DOHH2 (cell line): ENCODE data around the gene RSBN1L.

ENCODE experiments used
- H3F3A ChIP-seq: fragments of 200-600 bp; sonication (generic), shearing (Covaris generic); 2 replicates; pipeline ENCODE4 v1.6.0; 2016; ENCODE audit warnings: antibody characterized with exemption, mild to moderate bottlenecking; ENCODE audit not compliant: control insufficient read depth, insufficient read depth
- H3K27ac ChIP-seq: fragments of 200-600 bp; sonication (generic); 2 replicates; pipeline ENCODE4 v1.5.1; 2014; ENCODE audit warnings: low read depth, mild to moderate bottlenecking, low read length, moderate library complexity
- H3K27me3 ChIP-seq: fragments of 200-600 bp; sonication (generic); 2 replicates; pipeline ENCODE4 v1.6.1; 2014; ENCODE audit warnings: mild to moderate bottlenecking, low read length, mixed read lengths; ENCODE audit not compliant: control insufficient read depth
- H3K36me3 ChIP-seq: fragments of 200-600 bp; sonication (generic); 2 replicates; pipeline ENCODE4 v1.6.1; 2014; ENCODE audit warnings: mild to moderate bottlenecking, low read length, moderate library complexity, mixed read lengths; ENCODE audit not compliant: control insufficient read depth
- H3K4me1 ChIP-seq: fragments of 200-600 bp; sonication (generic); 2 replicates; pipeline ENCODE4 v1.6.1; 2014; ENCODE audit warnings: mild to moderate bottlenecking, low read length, mixed read lengths; ENCODE audit not compliant: control insufficient read depth
- H3K4me2 ChIP-seq: fragments of 200-600 bp; sonication (generic); 2 replicates; pipeline ENCODE4 v1.6.0; 2014; ENCODE audit warnings: mild to moderate bottlenecking, low read length, moderate library complexity
- H3K4me3 ChIP-seq: fragments of 200-600 bp; sonication (generic); 2 replicates; pipeline ENCODE4 v1.5.1; 2014; ENCODE audit warnings: mild to moderate bottlenecking, low read length, mixed read lengths
- H3K79me2 ChIP-seq: fragments of 200-600 bp; sonication (generic); 2 replicates; pipeline ENCODE4 v1.6.1; 2014; ENCODE audit warnings: mild to moderate bottlenecking, low read length, mixed read lengths; ENCODE audit not compliant: control insufficient read depth
- H3K9me2 ChIP-seq: fragments of 200-600 bp; sonication (generic); replicated peaks from 2 replicates; pipeline ENCODE4 v1.6.1; 2014; ENCODE audit warnings: mild to moderate bottlenecking, low read length, mixed read lengths; ENCODE audit not compliant: control insufficient read depth
- H3K9me3 ChIP-seq: fragments of 200-600 bp; sonication (generic); 2 replicates; pipeline ENCODE4 v1.6.1; 2014; ENCODE audit warnings: antibody characterized with exemption, low read length, mixed read lengths; ENCODE audit not compliant: control insufficient read depth, insufficient read depth
- H4K20me1 ChIP-seq: fragments of 200-600 bp; sonication (generic); 2 replicates; pipeline ENCODE4 v1.6.0; 2014; ENCODE audit warnings: low read depth, mild to moderate bottlenecking, antibody characterized with exemption, low read length, moderate library complexity; ENCODE audit not compliant: control insufficient read depth, insufficient read depth
- CTCF ChIP-seq: fragments of 200-600 bp; sonication (generic); IDR thresholded peaks from one replicate; pipeline ENCODE4 v1.5.1; 2014; ENCODE audit warnings: antibody characterized with exemption, mild to moderate bottlenecking, low read depth, low read length; ENCODE audit not compliant: poor library complexity, severe bottlenecking
- EZH2phosphoT487 ChIP-seq: fragments of 200-600 bp; sonication (generic); IDR thresholded peaks from 2 replicates; pipeline ENCODE4 v1.6.1; 2017; ENCODE audit warnings: borderline replicate concordance, mild to moderate bottlenecking, antibody characterized with exemption, low read length, moderate library complexity, mixed read lengths

Gene RSBN1L

GRCh38 chr7:77766801-77767605 is 70.7 kb downstream of the RSBN1L start:
- H3K4me1 ChIP-seq, result peaks cover 5% of the 10 kb centered on the region; the same call in 1 of the 2 replicates
- H3K27ac ChIP-seq, result no peak overlapping the region
- no peaks in the 10 kb centered on the region for H3K9me2 ChIP-seq
- 0 out of 2 replicates have a peak, but pooled peaks cover 6% of the 10 kb centered on the region for H4K20me1 ChIP-seq
- H3F3A ChIP-seq, result no peaks in the 10 kb centered on the region
- TF ChIP-seq CTCF (no peak), EZH2phosphoT487 (no peak)
- no peak overlapping the region for H3K4me3 ChIP-seq
- H3K79me2 ChIP-seq, result peaks cover 40% of the 10 kb centered on the region
- peaks cover 64% of the 10 kb centered on the region for H3K36me3 ChIP-seq
- H3K27me3 ChIP-seq, result no peaks in the 10 kb centered on the region
- H3K4me2 ChIP-seq, result no peak overlapping the region
- no peaks in the 10 kb centered on the region for H3K9me3 ChIP-seq

DNA sequence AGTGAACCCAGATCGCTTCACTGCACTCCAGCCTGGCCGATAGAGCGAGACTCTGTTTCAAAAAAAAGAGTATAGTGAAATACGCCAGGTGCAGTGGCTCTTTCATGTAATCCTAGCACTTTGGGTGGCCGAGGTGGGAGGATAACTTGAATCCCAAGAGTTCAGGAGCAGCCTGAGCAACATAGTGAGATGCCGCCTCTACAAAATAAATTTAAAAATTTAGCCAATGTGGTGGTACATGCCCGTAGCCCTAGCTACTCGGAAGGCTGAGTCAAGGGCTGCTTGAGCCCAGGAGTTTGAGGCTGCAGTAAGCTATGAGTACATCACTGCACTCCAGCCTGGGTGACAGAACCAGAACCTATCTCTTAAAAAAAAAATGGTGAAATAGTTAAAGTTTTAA is 74.1 kb downstream of the RSBN1L start:
- Histone ChIP-seq H3K4me3 (no peak overlapping the region), H3F3A (no peaks in the 10 kb centered on the region), H4K20me1 (no peaks in the 10 kb centered on the region), H3K27ac (no peak overlapping the region), H3K4me1 (peaks cover 5% of the 10 kb centered on the region), H3K79me2 (peaks cover 13% of the 10 kb centered on the region), H3K9me3 (no peaks in the 10 kb centered on the region), H3K9me2 (no peaks in the 10 kb centered on the region), H3K36me3 (peaks cover 84% of the 10 kb centered on the region), H3K27me3 (no peaks in the 10 kb centered on the region), H3K4me2 (no peak overlapping the region)
- TF ChIP-seq EZH2phosphoT487 (no peak), CTCF (no peak)

- H3K36me3 ChIP-seq, result peaks cover 84% of the 10 kb centered on the region
- no peak for TF ChIP-seq EZH2phosphoT487
- no peak for TF ChIP-seq CTCF
- peaks cover 3% of the 10 kb centered on the region; the same call in 1 of the 2 replicates for H3F3A ChIP-seq
- peaks cover 5% of the 10 kb centered on the region for H3K4me1 ChIP-seq
- no peaks in the 10 kb centered on the region for H3K9me2 ChIP-seq
- H3K79me2 ChIP-seq, result peaks cover 7% of the 10 kb centered on the region
- H3K27me3 ChIP-seq, result no peaks in the 10 kb centered on the region
- no peak overlapping the region for H3K4me2 ChIP-seq
- no peaks in the 10 kb centered on the region for H4K20me1 ChIP-seq
- H3K9me3 ChIP-seq, result peaks cover 10% of the 10 kb centered on the region; the same call in 1 of the 2 replicates
- no peak overlapping the region for H3K4me3 ChIP-seq
- H3K27ac ChIP-seq, result no peak overlapping the region
These were observed 75.6 kb downstream of the RSBN1L start for GRCh38 chr7:77771901-77772300.
